Stimulated activated CD8-positive, alpha-beta memory T cell treated with anti-CD3 and anti-CD28 coated beads, Interleukin-15, amount 100 ng/mL, for 48 hours (primary cell): ENCODE data around the gene NSMCE1.

Experiments
- DNase-seq, 2 donors: peaks; one replicate each; pipeline ENCODE4 v3.0.0-alpha.2; 2020; ENCODE audit warnings: low read depth in 2 of 2

NSMCE1 gene

DNA sequence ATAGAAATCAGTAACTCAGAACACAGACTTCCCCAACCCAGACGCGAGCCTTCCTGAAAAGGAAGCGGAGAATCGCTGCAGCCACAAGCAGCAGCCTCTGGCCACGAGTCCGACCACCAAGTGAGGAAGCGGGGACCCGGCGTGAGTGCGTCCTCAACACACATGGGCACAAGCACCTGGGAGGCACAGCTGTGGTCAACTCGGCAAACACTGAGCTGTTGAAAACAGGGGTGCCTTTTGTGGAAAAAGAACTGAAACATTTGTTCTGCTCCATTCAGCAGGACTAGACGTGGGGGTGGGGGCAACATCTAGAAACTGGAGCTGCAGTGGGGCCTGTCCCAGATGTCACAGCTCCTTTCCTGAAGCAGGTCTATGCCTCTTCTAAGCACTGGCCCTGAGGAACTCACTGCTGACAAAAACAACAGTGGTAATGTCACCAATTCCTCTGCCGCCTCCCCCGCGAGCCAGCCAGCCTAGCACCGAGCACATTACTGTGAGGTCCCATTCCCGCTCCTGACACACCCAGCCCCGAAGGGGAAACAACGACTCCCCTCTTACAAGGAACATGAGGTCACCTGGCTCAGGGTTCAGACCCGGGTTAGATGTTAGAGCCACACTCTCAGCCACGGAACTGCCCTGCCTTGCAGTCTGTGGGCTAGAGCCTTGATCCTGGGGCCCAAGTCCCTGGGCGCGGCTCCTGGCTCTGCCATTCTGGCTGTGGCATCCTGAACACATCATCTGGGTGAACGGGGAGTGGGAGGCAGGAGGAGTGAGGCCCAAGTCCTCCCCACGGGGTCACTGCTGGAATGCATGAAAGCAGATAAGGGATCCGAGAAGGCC, 36.3 kb downstream of the NSMCE1 start:
- DNase-seq: peak in 1 of 2 donors; percentile 46

DNA sequence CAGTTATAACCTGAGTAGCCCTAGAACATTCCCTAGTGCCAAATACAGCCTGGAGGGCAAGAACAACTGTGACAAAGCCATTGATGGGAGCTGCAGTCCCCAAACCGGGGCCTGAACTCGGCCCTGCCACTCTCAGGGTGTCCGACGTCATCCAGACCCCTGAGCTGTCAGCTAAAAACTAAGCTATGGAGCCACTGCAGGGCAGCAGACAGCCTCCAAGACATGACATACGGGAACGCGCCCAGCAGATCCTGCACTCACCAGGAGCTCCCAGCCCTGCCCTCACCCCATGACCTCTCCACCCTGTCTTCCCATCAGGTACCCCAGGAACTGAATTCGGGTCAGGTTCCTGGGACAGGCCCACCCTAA, 36.9 kb downstream of the NSMCE1 start:
- no peak for DNase-seq

DNA sequence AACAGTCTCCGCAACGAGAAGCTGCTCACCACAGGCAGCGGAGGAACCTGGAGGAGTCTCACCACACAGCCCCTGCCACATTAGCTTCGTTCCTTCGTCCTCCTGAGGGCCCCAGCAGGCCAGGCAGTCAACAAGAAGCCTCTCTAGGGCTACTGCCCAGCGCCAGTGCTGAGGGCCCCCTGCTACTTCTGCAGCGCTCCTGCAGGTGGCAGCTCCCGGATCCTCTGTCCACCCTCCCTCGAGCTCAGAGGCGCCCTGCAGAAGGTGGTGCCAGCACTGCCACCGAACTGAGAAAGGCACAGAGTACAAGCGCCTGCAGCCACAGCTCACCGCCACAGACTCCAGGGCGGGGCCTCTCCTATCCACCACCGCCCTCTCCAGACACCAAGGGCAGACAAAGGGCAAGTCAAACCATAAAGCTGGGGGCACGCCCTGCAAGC, 38.0 kb downstream of the NSMCE1 start:
- peak; percentile 61 to 62 for DNase-seq

DNA sequence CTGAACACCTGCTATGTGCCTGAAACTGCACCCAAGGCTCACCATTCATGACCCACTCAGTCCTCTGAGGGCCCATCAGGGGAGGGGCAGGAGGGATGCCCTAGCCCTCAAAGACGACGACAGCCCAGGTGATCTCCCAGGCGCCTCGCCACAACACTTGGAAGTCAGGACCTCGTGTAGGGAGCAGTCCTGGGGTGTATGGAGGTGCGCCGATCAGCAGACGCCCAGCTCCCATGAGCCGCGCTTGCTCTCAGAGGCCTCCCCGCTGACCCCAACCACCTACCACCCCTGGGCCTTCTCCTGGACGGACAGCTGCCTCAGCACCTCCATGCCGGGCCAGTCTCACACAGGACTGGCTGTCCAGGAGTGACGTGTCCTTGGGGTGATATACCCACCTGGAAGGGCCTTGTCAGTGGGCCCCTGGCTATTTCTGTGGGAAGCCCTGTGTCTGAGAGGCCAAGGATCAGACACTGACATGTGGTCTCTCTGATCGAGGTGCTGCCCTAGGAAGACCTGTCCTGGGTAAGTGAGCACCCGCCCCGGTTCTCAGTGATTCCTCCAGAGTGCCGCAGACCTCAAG, 38.6 kb downstream of the NSMCE1 start:
- no peak for DNase-seq

DNA sequence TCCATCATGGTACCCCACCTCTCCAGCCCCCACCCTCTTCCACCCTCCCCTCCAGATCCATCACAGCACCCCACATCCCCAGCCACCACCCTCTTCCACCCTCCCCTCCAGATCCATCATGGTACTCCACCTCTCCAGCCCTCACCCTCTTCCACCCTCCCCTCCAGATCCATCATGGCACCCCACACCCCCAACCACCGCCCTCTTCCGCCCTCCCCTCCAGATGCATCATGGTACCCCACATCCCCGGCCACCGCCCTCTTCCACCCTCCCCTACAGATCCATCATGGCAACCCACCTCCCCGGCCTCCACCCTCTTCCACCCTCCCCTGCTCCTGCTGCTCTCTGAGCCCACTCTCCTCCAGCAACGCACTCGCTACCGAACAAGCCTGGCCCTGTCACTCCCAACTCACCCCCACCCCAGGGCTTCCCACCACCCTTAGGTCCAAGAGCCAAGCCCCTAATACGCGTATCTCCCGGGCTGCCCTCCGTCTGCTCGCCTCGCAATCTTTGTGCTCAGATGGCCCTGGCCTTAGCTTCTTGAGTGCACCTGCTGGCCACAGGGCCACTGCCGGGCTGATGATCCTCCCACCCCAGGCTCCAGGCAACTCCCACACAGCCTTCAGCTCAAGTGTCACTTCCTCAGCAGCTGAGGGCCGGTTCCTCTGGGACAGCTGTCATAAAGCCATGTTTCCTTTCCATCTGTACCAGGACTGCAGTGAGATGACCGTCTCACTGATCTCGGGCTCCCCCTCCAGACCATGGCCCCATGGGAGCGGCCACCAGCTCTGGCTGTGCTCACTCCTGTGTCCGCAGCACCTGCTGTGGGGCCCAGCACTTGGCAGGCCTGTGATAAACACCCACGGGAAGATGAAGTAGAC, 39.7 kb downstream of the NSMCE1 start:
- DNase-seq: no peak

DNA sequence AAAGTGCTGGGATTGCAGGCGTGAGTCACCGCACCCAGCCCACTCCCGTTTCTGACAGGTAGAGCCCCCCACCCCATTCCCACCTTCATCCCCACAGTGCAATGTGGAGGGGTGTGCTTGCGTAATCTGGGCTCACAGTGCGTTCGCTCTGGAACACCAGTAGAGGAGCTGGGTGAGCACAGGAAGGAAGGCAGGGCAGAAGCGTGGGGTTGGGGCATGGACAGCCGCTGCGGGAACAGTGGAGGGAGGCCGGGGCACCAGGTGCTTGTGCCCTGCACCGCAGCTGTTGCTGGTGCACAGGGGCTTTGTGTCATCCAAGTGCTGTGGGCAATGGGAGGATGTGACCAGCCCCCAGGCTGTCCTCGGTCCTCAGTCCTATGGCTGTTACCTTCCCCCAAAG, 40.5 kb downstream of the NSMCE1 start:
- DNase-seq: no peak

DNA sequence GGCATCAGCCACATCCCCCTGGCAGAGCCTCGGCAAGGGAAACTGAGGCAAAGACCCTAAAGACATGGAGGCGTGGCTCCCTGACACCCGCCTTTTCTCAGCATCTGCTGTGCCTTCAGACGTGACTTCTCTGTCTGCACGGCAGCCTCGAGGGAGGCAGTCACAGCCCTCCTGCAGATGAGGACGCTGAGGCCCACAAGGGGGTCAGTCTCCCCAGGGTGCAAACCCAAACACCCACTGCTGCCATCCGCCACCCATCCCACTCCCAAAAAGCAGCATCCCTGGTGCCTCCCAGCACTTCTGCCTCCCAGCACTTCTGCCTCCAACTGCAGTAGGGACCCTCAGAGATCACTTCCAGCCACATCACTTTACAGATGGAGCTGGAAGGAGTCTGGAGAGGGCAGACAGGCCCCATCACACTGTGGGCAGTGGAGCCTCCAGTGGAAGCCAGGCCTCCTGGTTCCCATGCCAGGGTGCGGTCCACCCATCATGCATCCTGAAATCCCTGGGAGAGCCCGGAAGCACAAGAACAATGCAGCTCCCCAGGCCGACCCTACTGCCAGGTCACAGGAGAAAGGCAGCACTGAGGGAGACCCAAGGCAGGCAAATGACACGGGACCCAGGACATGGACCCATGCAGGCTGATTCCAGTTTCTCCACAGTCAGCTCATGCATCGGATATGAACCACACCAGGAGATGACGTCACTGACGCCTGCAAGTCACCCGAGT, 41.4 kb downstream of the NSMCE1 start:
- no peak for DNase-seq

DNA sequence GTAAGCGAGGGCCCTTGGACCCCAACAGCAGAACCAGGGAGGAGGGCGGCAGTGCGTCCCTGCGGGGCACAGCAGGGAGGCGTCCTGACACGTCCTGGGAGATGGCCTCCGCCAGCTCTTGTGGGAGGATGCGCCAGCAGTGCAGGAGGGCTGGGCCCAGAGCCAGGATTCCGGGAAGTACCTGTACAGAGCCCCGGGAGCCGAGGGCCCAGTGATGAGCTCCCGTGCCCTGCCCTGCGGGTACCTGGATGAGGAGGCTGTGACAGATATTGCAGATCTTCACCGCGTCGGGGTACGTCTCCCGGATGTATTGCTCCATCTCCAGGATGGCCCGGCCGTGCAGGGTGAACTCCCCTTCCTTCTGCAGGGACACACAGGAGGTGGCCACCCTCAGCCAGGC, 42.1 kb downstream of the NSMCE1 start:
- no peak for DNase-seq

DNA sequence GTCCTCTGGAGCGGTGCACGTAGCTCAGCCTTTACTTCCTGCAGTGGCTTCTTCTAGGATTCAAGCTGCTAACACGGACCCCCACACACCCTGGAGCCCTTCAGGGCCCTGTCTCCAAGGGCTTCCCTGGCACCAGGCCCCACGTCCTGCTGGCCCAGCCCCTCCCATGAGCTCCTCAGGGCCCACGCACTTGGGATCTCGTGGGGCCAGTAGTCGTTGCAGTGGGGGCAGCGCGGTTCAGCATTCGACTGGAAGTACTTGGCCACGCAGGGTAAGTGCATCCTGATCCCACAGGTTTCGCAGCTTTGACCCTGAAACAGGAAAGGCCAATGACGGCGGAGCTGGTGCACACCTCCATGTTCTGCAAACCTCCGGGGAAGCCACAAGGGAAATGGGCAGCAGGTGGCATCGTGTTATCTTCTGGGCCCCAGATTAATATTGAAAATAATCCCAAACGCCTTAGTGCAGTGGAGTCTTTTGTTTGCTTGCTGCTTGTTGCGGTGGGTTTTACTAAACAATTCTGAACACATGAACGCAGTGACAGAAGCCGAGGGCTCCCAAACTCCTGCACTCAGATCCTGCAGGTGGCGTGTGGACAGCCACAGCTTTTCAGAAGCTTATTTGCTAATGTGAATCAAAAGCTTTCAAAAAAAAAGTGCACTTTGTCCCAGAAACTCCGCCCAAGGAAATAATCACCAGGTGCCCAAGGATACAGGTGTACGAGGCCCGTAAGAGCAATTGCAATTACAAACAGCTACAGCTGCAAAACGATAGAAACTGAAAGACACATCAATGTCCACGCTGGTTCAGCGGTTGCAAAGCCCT, 42.8 kb downstream of the NSMCE1 start:
- DNase-seq: no peak

DNA sequence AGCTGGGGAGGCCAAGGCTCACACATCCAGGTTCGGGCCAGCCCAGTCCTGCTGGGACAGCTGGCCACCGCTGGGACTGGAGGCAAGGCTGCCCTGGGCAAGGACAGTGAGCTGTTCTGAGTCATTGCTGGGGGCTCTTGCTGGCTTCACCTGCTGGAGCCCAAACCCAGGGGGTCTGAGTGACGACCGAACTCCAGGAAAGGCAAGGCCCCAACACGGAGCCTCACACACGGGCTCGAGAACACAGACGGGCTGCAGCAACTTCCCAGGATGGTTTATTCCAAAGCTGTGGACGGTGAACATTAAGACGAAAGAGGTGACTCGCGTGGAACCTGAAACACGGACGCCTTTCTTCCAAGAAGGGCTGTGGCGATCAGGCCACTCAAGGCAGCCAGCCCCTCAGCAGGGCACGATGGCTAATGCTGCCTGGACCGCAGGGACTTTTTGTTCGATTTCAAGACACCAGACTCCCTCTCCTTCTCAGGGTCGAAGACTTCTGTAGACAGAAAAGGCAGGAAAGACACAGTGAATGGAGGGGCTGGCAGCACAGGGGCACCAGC, 43.8 kb downstream of the NSMCE1 start:
- DNase-seq: no peak

DNA sequence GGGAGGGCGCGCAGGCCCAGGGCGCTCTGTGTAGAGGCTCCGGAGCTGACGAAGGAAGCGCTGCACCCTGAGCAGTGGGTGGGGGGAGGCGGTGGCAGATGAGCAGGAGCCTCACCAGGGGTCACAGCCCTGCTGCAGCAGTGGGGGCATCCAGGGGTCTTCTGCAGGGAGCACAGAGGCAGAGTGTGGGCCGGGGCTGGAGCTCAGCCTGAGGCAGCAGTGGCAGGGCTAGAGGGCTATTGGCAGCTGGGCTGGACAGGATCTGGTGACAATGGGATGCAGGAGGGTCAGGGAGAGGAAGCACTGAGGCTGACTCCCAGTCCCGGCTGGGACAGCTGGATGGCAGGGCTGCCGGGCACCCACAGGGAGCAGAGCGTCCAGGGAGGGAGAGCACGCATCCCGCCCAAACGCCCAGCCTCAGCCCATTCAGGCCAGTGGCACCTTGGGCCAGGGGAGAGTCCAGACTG, 44.3 kb downstream of the NSMCE1 start:
- DNase-seq: no peak

DNA sequence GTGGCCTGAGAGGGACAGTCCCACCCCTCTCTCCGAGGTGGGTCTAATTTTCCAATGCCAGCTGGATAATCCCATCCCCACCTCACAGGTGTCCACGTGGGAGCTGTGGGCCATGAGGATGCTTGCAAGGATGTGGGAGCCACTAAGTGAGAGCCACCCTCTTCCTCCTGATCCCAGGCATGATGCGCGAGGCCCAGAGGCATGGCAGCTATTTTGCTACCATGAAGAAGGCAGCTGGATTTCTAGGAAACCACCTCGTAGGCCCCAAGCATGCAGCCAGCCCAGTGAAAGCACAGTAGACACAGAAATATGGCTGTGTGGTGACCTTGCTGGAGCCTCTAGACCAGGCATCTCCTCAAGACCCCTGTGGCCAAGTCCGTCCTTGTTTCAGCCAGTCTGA, 44.9 kb downstream of the NSMCE1 start:
- no peak for DNase-seq

DNA sequence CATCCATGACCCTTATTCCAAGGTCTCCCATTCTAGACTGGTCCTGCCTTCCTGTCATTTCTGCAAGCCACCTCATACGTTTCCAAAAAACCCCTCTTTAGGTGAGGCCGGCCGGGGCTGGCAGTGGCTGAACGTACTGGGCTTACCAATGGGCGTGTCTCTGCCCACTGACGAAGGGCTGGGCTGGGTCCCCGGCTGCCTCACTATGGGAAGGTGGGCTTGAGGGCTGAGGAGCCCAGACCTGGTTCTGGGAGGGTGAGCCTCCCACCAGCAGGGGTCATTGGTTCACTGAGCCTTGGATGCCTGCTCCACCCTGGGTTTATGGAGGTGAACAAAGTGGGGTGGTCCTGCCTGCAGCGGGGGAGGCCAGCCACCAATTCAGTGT, 45.4 kb downstream of the NSMCE1 start:
- no peak for DNase-seq

DNA sequence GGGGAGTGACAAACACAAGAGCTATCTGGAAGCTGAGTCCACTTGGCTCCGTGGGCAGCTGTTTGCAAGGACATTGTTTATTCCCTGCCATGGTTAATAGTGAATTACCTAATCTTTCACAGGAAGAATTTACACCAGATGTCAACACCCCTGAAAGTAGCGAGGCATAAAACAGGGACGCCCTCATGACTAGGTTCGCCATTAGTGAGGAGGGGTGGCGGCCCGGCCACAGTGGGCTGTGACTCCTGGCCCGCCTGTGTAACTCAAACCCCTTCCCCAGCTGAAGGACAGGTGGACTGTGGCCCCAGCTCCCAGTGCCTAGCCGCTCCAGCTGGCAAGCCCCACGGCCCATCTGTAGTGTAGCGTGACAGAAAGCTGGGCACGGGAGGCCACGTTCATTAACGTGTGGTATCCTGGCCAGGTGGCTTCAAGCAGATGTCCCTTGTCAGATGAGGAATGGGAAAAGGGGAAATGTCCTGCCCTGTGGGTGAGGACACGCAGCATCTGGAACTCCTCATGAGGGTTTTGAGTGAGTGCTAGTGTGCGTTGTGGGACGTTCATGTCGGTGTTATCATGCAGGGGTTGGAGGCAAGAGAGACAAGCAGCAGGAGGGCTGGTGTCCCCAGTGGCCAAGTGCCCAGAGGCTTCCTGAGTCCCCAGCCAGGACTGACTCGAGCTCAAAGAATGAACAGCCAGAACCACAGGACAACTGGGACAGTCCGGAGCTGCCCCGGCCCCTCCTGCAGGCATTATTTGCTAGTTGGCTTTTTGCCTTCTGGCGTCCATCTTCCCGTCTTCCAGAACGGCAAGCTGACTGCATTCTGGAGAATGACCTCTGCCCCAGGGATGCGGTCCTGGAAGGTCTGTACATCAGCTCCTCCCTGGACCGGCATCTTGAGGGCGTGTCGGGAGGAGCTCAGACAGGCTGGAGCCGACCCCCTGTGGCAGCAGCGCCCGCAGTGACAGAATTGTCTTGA, 46.0 kb downstream of the NSMCE1 start:
- no peak for DNase-seq

DNA sequence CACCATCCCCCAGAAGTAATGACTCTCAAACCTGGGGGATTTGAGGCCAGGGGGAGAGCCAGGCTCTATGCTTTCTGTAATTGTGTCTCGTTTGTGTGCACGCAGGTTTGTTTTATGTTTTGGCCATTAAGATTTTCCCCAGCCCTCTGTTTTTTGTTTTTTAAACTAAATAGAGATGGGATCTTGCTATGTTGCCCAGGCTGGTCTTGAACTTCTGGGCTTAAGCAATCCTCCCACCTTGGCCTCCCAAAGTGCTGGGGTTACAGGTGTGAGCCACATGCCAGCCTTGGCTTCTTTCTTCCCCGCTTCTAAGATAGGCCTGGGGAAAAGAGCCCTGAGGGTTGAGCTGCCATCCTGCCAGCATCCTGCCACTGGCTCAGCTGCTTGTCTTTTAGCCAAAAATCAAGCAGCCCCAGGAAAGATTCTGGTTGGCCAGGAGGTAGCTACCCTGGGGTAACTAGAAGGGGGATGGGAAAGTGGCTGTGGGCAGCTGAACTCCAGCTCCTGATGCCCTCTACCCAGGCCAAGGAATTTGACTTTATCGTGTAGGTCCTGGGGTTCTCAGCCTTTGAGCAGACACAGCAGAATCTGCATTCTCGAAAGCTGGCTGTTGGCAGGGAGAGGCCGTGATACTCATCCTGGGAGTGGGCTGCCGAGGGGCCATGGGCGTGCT, 46.9 kb downstream of the NSMCE1 start:
- DNase-seq: no peak

DNA sequence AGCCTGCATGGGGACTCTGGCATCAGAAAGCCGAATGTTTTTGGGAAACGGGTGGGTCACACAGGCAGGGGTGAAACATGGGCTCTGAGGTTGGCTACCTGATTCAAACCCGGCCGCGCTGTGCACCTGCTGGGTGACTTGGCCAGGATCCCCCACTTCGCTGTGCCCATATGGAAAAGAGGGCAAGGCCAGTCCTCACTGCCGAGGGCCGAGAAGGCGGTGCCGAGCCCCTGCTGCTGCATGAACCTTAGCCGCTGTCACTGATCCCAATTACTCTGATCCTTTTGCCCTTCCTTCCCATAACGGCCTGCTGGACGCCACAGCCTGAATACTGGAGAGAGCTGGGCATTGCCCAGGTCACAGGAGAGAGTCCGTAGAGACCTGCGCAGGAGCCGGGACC, 47.6 kb downstream of the NSMCE1 start:
- DNase-seq: no peak

DNA sequence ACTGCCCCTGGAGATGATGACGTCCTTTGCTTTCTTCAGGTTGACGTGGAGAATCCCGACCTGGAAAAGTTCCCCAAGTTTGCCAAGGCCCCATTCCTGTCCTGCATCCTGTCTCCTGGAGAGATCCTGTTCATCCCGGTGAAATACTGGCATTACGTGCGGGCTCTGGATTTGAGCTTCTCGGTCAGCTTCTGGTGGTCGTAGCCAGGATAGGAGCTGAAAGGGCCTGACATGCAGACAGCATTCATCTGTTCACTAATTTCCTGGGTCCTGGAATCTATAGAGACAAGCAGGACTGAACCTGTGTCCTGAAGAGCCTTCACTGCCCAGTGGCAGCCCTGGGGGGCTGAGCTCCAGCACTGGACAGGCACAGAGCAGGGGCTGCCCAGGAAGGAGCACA, 48.0 kb downstream of the NSMCE1 start:
- no peak for DNase-seq

DNA sequence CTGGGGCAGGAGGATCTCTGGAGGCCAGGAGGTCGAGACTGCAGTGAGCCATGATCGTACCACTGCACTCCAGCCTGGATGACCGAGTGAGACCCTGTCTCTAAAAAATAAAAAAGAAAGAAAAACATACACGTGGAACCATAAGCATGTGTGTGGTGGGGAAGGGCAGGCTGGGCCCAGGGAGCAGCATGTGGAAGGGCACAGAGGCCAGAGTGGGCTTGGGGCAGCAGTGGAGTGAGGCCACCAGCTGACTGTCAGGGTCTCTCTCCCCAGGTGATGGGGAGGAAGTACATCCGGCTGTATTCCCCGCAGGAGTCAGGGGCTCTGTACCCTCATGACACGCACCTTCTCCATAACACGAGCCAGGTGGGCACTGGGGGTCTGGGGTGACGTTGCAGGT, 48.5 kb downstream of the NSMCE1 start:
- DNase-seq: no peak

DNA sequence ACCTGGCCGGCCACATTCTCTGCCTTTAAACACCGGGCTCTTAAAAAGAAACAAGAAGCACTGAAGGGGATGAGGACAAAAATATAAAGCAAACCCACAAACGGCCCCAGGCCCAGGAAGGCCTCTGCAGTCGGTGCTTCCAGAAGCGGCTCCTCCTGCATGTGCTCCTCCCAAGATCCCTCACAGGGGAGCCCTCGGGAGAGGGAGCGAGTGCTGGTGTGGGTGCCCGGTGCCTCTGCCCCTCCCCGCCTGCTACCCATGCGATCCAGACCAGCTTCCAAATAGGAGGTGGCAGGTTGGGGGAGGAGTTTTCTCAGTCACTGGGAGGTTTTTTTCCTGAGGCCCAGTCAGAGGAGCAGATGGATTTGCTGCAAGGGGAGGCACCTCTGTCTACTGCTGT, 49.4 kb downstream of the NSMCE1 start:
- no peak for DNase-seq
